Astrocyte of the spinal cord (primary cell): ENCODE data around the gene MRPL24.
"Not testable (repeated sequence)": the region's sequence is repeated elsewhere in the genome, so short reads cannot be mapped to it uniquely, and the experiment has no call there.

Experiments used
- DNase-seq: peaks from one replicate; pipeline ENCODE4 v3.0.0; 2011; ENCODE audit warnings: low read depth, low spot score
- H3K4me3 ChIP-seq: 2 replicates; pipeline ENCODE4 v1.5.1; 2011; ENCODE audit warnings: low read depth, mild to moderate bottlenecking, low read length, moderate library complexity
- CTCF ChIP-seq: IDR thresholded peaks from 2 replicates; pipeline ENCODE4 v1.5.1; 2012; ENCODE audit warnings: low read depth, mild to moderate bottlenecking, low read length, inconsistent platforms
- in situ Hi-C: cut with HindIII; loops from 2 replicates; pipeline ENCODE4 v1.10.0; 2017; ENCODE audit warnings: low sequenced_read_pairs

Gene MRPL24

GRCh38 chr1:156768610-156769295 lies 27.9 kb upstream of the MRPL24 start:
- no peak for DNase-seq
- TF ChIP-seq CTCF, result no peak
- H3K4me3 ChIP-seq, result peak overlapping the region; percentile 97
- in situ Hi-C loops, result no loop called here

- DNase-seq, result no peak
- H3K4me3 ChIP-seq, result peak overlapping the region; percentile 97
- in situ Hi-C loops, result no loop called here
- no peak for TF ChIP-seq CTCF
Observed at GRCh38 chr1:156767879-156768604, 27.2 kb upstream of the MRPL24 start.

GRCh38 chr1:156767101-156767878 lies 26.4 kb upstream of the MRPL24 start, which contains the start of gene PRCC:
TSS of gene PRCC (plus strand) at chr1:156767535. CDS start at chr1:156767772, 237 bp downstream.
- peak; percentile 100 for DNase-seq
- no peak for TF ChIP-seq CTCF
- in situ Hi-C loops, result no loop called here
- peak within 1 kb of the TSS; percentile 97 for H3K4me3 ChIP-seq

GRCh38 chr1:156766298-156767100 lies 25.6 kb upstream of the MRPL24 start:
- H3K4me3 ChIP-seq, result peak overlapping the region; percentile 97
- DNase-seq, result no peak
- TF ChIP-seq CTCF, result no peak
- in situ Hi-C loops, result no loop called here

- in situ Hi-C loops, result no loop called here
- TF ChIP-seq CTCF, result no peak
- DNase-seq, result no peak
- H3K4me3 ChIP-seq, result no peak overlapping the region
Observed at GRCh38 chr1:156765666-156766065, 24.8 kb upstream of the MRPL24 start.

- in situ Hi-C loops, H3K4me3 ChIP-seq, DNase-seq: not testable (repeated sequence)
Observed at GRCh38 chr1:156765136-156765535, 24.2 kb upstream of the MRPL24 start.
